Esophagus (tissue), 2 donors: Measurements from ENCODE around the gene E2F4. TPM values are rescaled to one million over a fixed set of nuclear protein-coding genes. Genes with fewer than 3 reads are reported as not detected.
A peak's percentile ranks its signal among the peaks of the same experiment; 100 is the strongest.

Experiments used
- H3K27ac ChIP-seq, 2 donors: one replicate each; pipeline ENCODE4 v1.5.1; 2013; ENCODE audit warnings: low read depth in 2 of 2, mild to moderate bottlenecking in 2 of 2, inconsistent platforms in 1 of 2, low read length in 1 of 2, moderate library complexity in 1 of 2
- H3K27me3 ChIP-seq, 2 donors: one replicate each; pipeline ENCODE4 v1.6.1; 2013; ENCODE audit warnings: low read length in 2 of 2, control low read depth in 1 of 2, mild to moderate bottlenecking in 1 of 2; ENCODE audit not compliant: insufficient read depth in 2 of 2, control insufficient read depth in 1 of 2
- H3K36me3 ChIP-seq, 2 donors: one replicate each; pipeline ENCODE4 v1.6.1; 2013; ENCODE audit warnings: low read length in 1 of 2; ENCODE audit not compliant: control insufficient read depth in 2 of 2, insufficient read depth in 2 of 2
- H3K4me1 ChIP-seq, 2 donors: one replicate each; pipeline ENCODE4 v1.6.1; 2013; ENCODE audit warnings: low read length in 1 of 2; ENCODE audit not compliant: control insufficient read depth in 2 of 2, insufficient read depth in 2 of 2
- H3K4me3 ChIP-seq, 2 donors: one replicate each; pipeline ENCODE4 v1.5.1; 2013; ENCODE audit warnings: low read length in 2 of 2, mild to moderate bottlenecking in 2 of 2, low read depth in 1 of 2, moderate library complexity in 1 of 2
- H3K9me3 ChIP-seq, 2 donors: one replicate each; pipeline ENCODE4 v1.6.1; 2013; ENCODE audit warnings: mild to moderate bottlenecking in 2 of 2, low read depth in 1 of 2, low read length in 1 of 2, moderate library complexity in 1 of 2; ENCODE audit not compliant: control insufficient read depth in 2 of 2, insufficient read depth in 1 of 2
- WGBS, 2 donors: extraction: QIAGEN DNeasy Blood & Tissue Kit; methylation state at CpG; one replicate each; pipeline ENCODE4 v1.1.7; 2013; 5-methylcytosine and 5-hydroxymethylcytosine counted together
- polyA plus RNA-seq, 2 donors: library from polyadenylated mRNA; stranded (reverse); fragments of 200-250 nt; gene quantifications; one replicate each; pipeline ENCODE4 v1.2.3, GENCODE V29; 2013
- donor health status: healthy with polysubstance abuse.
- donor health status: Bipolar disorder and iron deficiency.

The E2F4 gene
- polyA plus RNA-seq, 2 donors, result 49.1 to 53.0 TPM

GRCh38 chr16:67182288-67182687 lies 9.7 kb upstream of the E2F4 start:
- Histone ChIP-seq H3K4me1 (peaks cover 12 to 35% of the 10 kb centered on the region in 2 donors), H3K36me3 (no peaks in the 10 kb centered on the region), H3K27me3 (no peaks in the 10 kb centered on the region), H3K27ac (no peak overlapping the region), H3K4me3 (no peak overlapping the region), H3K9me3 (no peaks in the 10 kb centered on the region)
- WGBS, 2 donors, result 81 to 95% methylated on average over 2 of the region's 2 CpGs

GRCh38 chr16:67183284-67183626 lies 8.7 kb upstream of the E2F4 start:
- Histone ChIP-seq H3K27me3 (no peaks in the 10 kb centered on the region), H3K4me3 (peak overlapping the region; percentile 60 to 91), H3K27ac (peak overlapping the region; percentile 97 to 99), H3K4me1 (peaks cover 9 to 27% of the 10 kb centered on the region in 2 donors), H3K36me3 (no peaks in the 10 kb centered on the region), H3K9me3 (no peaks in the 10 kb centered on the region)
- WGBS, 2 donors, result 7 to 10% methylated on average over 11 of the region's 11 CpGs

- Histone ChIP-seq H3K27ac (peak within 1 kb of the TSS; percentile 97 to 99), H3K36me3 (no peaks in the 10 kb centered on the region), H3K4me3 (peak within 1 kb of the TSS; percentile 60 to 91), H3K27me3 (no peaks in the 10 kb centered on the region), H3K9me3 (no peaks in the 10 kb centered on the region), H3K4me1 (peaks cover 9 to 21% of the 10 kb centered on the region in 2 donors)
- WGBS, 2 donors, result 0% methylated on average over 69 to 77 of the region's 77 CpGs
Measured at GRCh38 chr16:67183627-67184452, 8.1 kb upstream of the E2F4 start, which contains the start of gene MATCAP1. MATCAP1 (minus strand) TSS chr16:67183963; CDS start chr16:67180610, 3,353 bp downstream.

DNA sequence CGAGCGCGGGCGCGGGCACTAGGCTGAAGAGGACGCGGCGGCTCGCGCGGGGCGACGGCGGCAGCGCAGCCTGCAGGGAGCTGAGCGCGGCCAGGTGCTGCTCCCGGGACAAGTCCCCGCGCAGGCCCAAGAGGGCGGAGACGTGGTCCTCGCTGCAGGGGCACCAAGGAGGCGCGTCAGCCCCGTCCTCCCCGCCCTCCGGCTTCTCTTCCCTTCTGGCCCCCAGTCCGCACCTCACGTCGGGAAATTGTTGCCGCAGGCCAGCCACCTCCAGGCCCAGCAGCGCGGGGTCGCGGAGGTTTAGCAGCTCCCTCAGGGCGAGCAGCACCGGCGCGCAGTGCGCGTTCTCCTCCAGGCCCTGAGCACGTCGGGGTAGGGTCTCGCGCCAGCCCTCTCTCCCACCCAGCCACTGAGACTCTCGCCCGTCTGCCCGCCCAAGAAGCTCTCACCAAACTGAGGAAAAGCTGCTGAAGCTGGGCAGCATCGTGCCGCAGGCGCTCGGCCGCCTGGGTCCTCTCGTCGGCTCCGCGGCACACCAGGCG lies 7.4 kb upstream of the E2F4 start:
- peak overlapping the region; percentile 60 to 91 for H3K4me3 ChIP-seq
- H3K4me1 ChIP-seq, result peaks cover 9 to 16% of the 10 kb centered on the region in 2 donors
- WGBS, 2 donors, result 5 to 7% methylated on average over 45 to 59 of the region's 59 CpGs
- no peaks in the 10 kb centered on the region for H3K27me3 ChIP-seq
- H3K36me3 ChIP-seq, result no peaks in the 10 kb centered on the region
- no peaks in the 10 kb centered on the region for H3K9me3 ChIP-seq
- peak overlapping the region; percentile 97 to 99 for H3K27ac ChIP-seq

GRCh38 chr16:67184995-67185650 lies 6.8 kb upstream of the E2F4 start:
- WGBS, 2 donors, result 10 to 14% methylated on average over 42 to 43 of the region's 43 CpGs
- peak overlapping the region; percentile 60 to 91 for H3K4me3 ChIP-seq
- H3K27me3 ChIP-seq, result no peaks in the 10 kb centered on the region
- no peaks in the 10 kb centered on the region for H3K9me3 ChIP-seq
- peak overlapping the region in 1 of 2 donors; percentile 36 for H3K27ac ChIP-seq
- no peaks in the 10 kb centered on the region for H3K36me3 ChIP-seq
- peaks cover 9 to 15% of the 10 kb centered on the region in 2 donors for H3K4me1 ChIP-seq

- WGBS, 2 donors, result 9 to 12% methylated on average over 12 of the region's 12 CpGs
- Histone ChIP-seq H3K27me3 (no peaks in the 10 kb centered on the region), H3K4me1 (peaks cover 9 to 15% of the 10 kb centered on the region in 2 donors), H3K36me3 (no peaks in the 10 kb centered on the region), H3K9me3 (no peaks in the 10 kb centered on the region), H3K27ac (peak overlapping the region in 1 of 2 donors; percentile 36), H3K4me3 (peak overlapping the region in 1 of 2 donors; percentile 60)
Measured at GRCh38 chr16:67185651-67186134, 6.3 kb upstream of the E2F4 start.

DNA sequence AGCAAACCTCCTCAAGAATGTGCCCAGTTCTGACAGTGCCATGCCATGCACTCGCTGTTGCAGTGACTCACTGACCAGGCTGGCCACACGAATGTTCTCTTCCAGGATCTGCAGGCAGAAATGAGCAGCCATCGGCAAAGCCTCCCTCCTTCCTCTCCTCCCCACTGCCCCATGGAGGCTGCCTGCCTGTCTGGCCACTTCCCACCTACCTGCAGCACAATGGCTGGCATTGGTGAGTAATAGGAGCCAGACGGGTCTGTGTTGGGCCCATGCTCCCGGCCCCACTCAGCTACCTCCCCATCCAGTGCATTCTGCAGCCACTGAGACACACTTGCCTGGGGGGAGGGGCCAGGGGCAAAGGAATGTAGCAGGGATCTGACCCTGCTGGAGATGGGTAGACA lies 5.4 kb upstream of the E2F4 start:
- no peaks in the 10 kb centered on the region for H3K9me3 ChIP-seq
- H3K4me1 ChIP-seq, result peaks cover 9 to 16% of the 10 kb centered on the region in 2 donors
- H3K27me3 ChIP-seq, result no peaks in the 10 kb centered on the region
- WGBS, 2 donors, result 56 to 64% methylated on average over 5 of the region's 5 CpGs
- H3K36me3 ChIP-seq, result no peaks in the 10 kb centered on the region
- H3K27ac ChIP-seq, result no peak overlapping the region
- no peak overlapping the region for H3K4me3 ChIP-seq

GRCh38 chr16:67187175-67187890 lies 4.6 kb upstream of the E2F4 start:
- H3K4me1 ChIP-seq, result peaks cover 9 to 19% of the 10 kb centered on the region in 2 donors
- no peak overlapping the region for H3K4me3 ChIP-seq
- WGBS, 2 donors, result 88 to 89% methylated on average over 25 to 26 of the region's 26 CpGs
- H3K9me3 ChIP-seq, result no peaks in the 10 kb centered on the region
- H3K27ac ChIP-seq, result no peak overlapping the region
- H3K27me3 ChIP-seq, result no peaks in the 10 kb centered on the region
- no peaks in the 10 kb centered on the region for H3K36me3 ChIP-seq

- Histone ChIP-seq H3K27me3 (no peaks in the 10 kb centered on the region), H3K4me3 (no peak overlapping the region), H3K27ac (no peak overlapping the region), H3K36me3 (no peaks in the 10 kb centered on the region), H3K4me1 (peaks cover 16 to 23% of the 10 kb centered on the region in 2 donors), H3K9me3 (no peaks in the 10 kb centered on the region)
- 81 to 83% methylated on average over 4 of the region's 4 CpGs for WGBS, 2 donors
Measured at GRCh38 chr16:67188323-67188722, 3.6 kb upstream of the E2F4 start.
